Astrocyte (in vitro differentiated cells and primary cell): ENCODE results near the gene HSFX4. TPM values are rescaled to one million over a fixed set of nuclear protein-coding genes. Genes with fewer than 3 reads are reported as not detected.
"Not testable (repeated sequence)": the region's sequence is repeated elsewhere in the genome, so short reads cannot be mapped to it uniquely, and the experiment has no call there.

Source experiments
- DNase-seq: peaks from one replicate; pipeline ENCODE4 v3.0.0-alpha.2; 2010; ENCODE audit warnings: low read depth
- FAIRE-seq: peaks from 2 replicates; lab custom pipeline; 2011; peaks lifted over from hg19 to GRCh38; lab: Jason Lieb, UNC
- H2AFZ ChIP-seq: 2 replicates; pipeline ENCODE4 v1.6.0; 2012; ENCODE audit warnings: low read depth, low read length, inconsistent platforms
- H3K27ac ChIP-seq: 2 replicates; pipeline ENCODE4 v1.5.1; 2011; ENCODE audit warnings: low read depth, low read length, inconsistent platforms
- H3K27me3 ChIP-seq: 2 replicates; pipeline ENCODE4 v1.6.0; 2011; ENCODE audit warnings: low read length, inconsistent platforms; ENCODE audit not compliant: insufficient read depth
- H3K36me3 ChIP-seq: 2 replicates; pipeline ENCODE4 v1.5.1; 2011; ENCODE audit warnings: low read length, inconsistent platforms; ENCODE audit not compliant: insufficient read depth
- H3K4me1 ChIP-seq: 2 replicates; pipeline ENCODE4 v1.5.1; 2011; ENCODE audit warnings: low read length, inconsistent platforms; ENCODE audit not compliant: insufficient read depth
- H3K4me2 ChIP-seq: 2 replicates; pipeline ENCODE4 v1.6.0; 2012; ENCODE audit warnings: low read length, inconsistent platforms
- H3K4me3 ChIP-seq: 2 replicates; pipeline ENCODE4 v1.5.1; 2011; ENCODE audit warnings: low read depth, mild to moderate bottlenecking, low read length, inconsistent platforms; ENCODE audit not compliant: insufficient read depth
- H3K79me2 ChIP-seq: 2 replicates; pipeline ENCODE4 v1.6.0; 2012; ENCODE audit warnings: mild to moderate bottlenecking, low read length, inconsistent platforms; ENCODE audit not compliant: insufficient read depth
- H3K9ac ChIP-seq: 2 replicates; pipeline ENCODE4 v1.6.0; 2012; ENCODE audit warnings: mild to moderate bottlenecking, low read length, inconsistent platforms
- H3K9me3 ChIP-seq: 2 replicates; pipeline ENCODE4 v1.5.1; 2012; ENCODE audit warnings: low read depth, mild to moderate bottlenecking, low read length, inconsistent platforms; ENCODE audit not compliant: insufficient read depth
- H4K20me1 ChIP-seq: 2 replicates; pipeline ENCODE4 v1.6.0; 2012; ENCODE audit warnings: low read length, inconsistent platforms; ENCODE audit not compliant: insufficient read depth
- H3K27ac Mint-ChIP-seq: one replicate; pipeline ENCODE4 v1.8.0; 2021; ENCODE audit warnings: mild to moderate bottlenecking, mixed read lengths; ENCODE audit not compliant: unreplicated experiment
- H3K27me3 Mint-ChIP-seq: one replicate; pipeline ENCODE4 v1.8.0; 2021; ENCODE audit warnings: low read depth, mixed read lengths; ENCODE audit not compliant: unreplicated experiment
- H3K36me3 Mint-ChIP-seq: one replicate; pipeline ENCODE4 v1.8.0; 2021; ENCODE audit warnings: low read depth, mixed read lengths; ENCODE audit not compliant: unreplicated experiment
- H3K4me1 Mint-ChIP-seq: one replicate; pipeline ENCODE4 v1.8.0; 2021; ENCODE audit warnings: low read depth, mixed read lengths; ENCODE audit not compliant: unreplicated experiment
- H3K4me3 Mint-ChIP-seq: one replicate; pipeline ENCODE4 v1.8.0; 2021; ENCODE audit warnings: mild to moderate bottlenecking, moderate library complexity, mixed read lengths; ENCODE audit not compliant: unreplicated experiment
- H3K9me3 Mint-ChIP-seq: one replicate; pipeline ENCODE4 v1.8.0; 2021; ENCODE audit warnings: mild to moderate bottlenecking, mixed read lengths; ENCODE audit not compliant: unreplicated experiment
- total RNA-seq: library from RNA; stranded (reverse); gene quantifications from 2 replicates; pipeline ENCODE4 v1.2.1, GENCODE V29; 2021

The HSFX4 gene
- total RNA-seq, 1 donor from 2014 or later: not detected

GRCh38 chrX:149928635-149929034 lies 738 bp upstream of the HSFX4 start:
- DNase-seq, H4K20me1 ChIP-seq, H3K27ac Mint-ChIP-seq, H3K27me3 Mint-ChIP-seq, H3K9me3 ChIP-seq, H3K27ac ChIP-seq, H3K4me1 Mint-ChIP-seq, H3K4me1 ChIP-seq, H3K4me3 ChIP-seq, H3K36me3 Mint-ChIP-seq, H3K27me3 ChIP-seq, H3K4me3 Mint-ChIP-seq, H3K4me2 ChIP-seq, H3K9ac ChIP-seq, H3K36me3 ChIP-seq, H3K9me3 Mint-ChIP-seq, H3K79me2 ChIP-seq, H2AFZ ChIP-seq: not testable (repeated sequence)
- FAIRE-seq: peak; percentile 69

GRCh38 chrX:149931355-149931754 lies 2.0 kb downstream of the HSFX4 start:
- H2AFZ ChIP-seq, H3K4me2 ChIP-seq, H3K9ac ChIP-seq, H3K27ac Mint-ChIP-seq, H3K4me3 ChIP-seq, H4K20me1 ChIP-seq, H3K9me3 ChIP-seq, H3K4me1 Mint-ChIP-seq, DNase-seq, H3K27me3 Mint-ChIP-seq, H3K9me3 Mint-ChIP-seq, H3K4me3 Mint-ChIP-seq, H3K27me3 ChIP-seq, H3K4me1 ChIP-seq, H3K36me3 Mint-ChIP-seq, H3K79me2 ChIP-seq, H3K36me3 ChIP-seq, H3K27ac ChIP-seq: not testable (repeated sequence)
- FAIRE-seq: peak; percentile 95

- not testable (repeated sequence) for DNase-seq, H3K4me1 ChIP-seq, H3K9me3 ChIP-seq, H3K27me3 Mint-ChIP-seq, H3K4me3 ChIP-seq, H3K9ac ChIP-seq, H3K4me1 Mint-ChIP-seq, H3K4me2 ChIP-seq, FAIRE-seq, H3K36me3 Mint-ChIP-seq, H3K27me3 ChIP-seq, H4K20me1 ChIP-seq, H3K4me3 Mint-ChIP-seq, H3K27ac ChIP-seq, H3K27ac Mint-ChIP-seq, H2AFZ ChIP-seq, H3K36me3 ChIP-seq, H3K9me3 Mint-ChIP-seq, H3K79me2 ChIP-seq
Observed at GRCh38 chrX:149932150-149932549, 2.8 kb downstream of the HSFX4 start.

- not testable (repeated sequence) for H3K9me3 Mint-ChIP-seq, H4K20me1 ChIP-seq, H3K4me3 ChIP-seq, H3K4me1 Mint-ChIP-seq, H3K27ac ChIP-seq, H3K4me1 ChIP-seq, H3K27me3 Mint-ChIP-seq, H3K36me3 ChIP-seq, H3K4me3 Mint-ChIP-seq, H3K9me3 ChIP-seq, H3K4me2 ChIP-seq, H3K36me3 Mint-ChIP-seq, H3K79me2 ChIP-seq, DNase-seq, H2AFZ ChIP-seq, H3K9ac ChIP-seq, H3K27ac Mint-ChIP-seq, H3K27me3 ChIP-seq
- FAIRE-seq: peak; percentile 9
Observed at GRCh38 chrX:149932970-149933369, 3.6 kb downstream of the HSFX4 start.

GRCh38 chrX:149933547-149933946 lies 4.2 kb downstream of the HSFX4 start:
- not testable (repeated sequence) for H4K20me1 ChIP-seq, H3K4me1 Mint-ChIP-seq, H3K9me3 Mint-ChIP-seq, H3K4me1 ChIP-seq, H3K36me3 ChIP-seq, H3K36me3 Mint-ChIP-seq, H3K27me3 Mint-ChIP-seq, H3K4me3 Mint-ChIP-seq, H3K27ac Mint-ChIP-seq, H3K4me3 ChIP-seq, H3K4me2 ChIP-seq, DNase-seq, H3K27me3 ChIP-seq, H3K9me3 ChIP-seq, H2AFZ ChIP-seq, H3K9ac ChIP-seq, H3K27ac ChIP-seq
- FAIRE-seq: peak; percentile 43
- peaks cover 12% of the 10 kb centered on the region for H3K79me2 ChIP-seq

- H3K4me3 ChIP-seq: peak overlapping the region; percentile 91
- H3K27me3 ChIP-seq, H3K4me1 Mint-ChIP-seq, H3K4me1 ChIP-seq, H2AFZ ChIP-seq, DNase-seq, H3K36me3 Mint-ChIP-seq, H3K9me3 ChIP-seq, H4K20me1 ChIP-seq, H3K9me3 Mint-ChIP-seq, H3K36me3 ChIP-seq, H3K27me3 Mint-ChIP-seq: not testable (repeated sequence)
- Mint-ChIP-seq H3K27ac (peak overlapping the region; percentile 94), H3K4me3 (peak overlapping the region; percentile 89)
- peak overlapping the region; percentile 96 for H3K4me2 ChIP-seq
- H3K79me2 ChIP-seq: peaks cover 12% of the 10 kb centered on the region
- peak; percentile 64 for FAIRE-seq
- H3K9ac ChIP-seq: peak overlapping the region; percentile 99
- peak overlapping the region; percentile 95 for H3K27ac ChIP-seq
Observed at GRCh38 chrX:149937328-149937727, 8.0 kb downstream of the HSFX4 start.
